Liver (tissue), 3 donors: ENCODE data around the gene ATP2B2.

Experiments used
- CTCF ChIP-seq: fragments of 150-350 bp; IDR thresholded peaks from 2 replicates; pipeline ENCODE4 v1.5.1; 2017; ENCODE audit warnings: improper control_type of control experiment, low read depth, low read length; ENCODE audit not compliant: missing input control
- FOXA1 ChIP-seq: IDR thresholded peaks from 2 replicates; pipeline ENCODE4 v1.6.1; 2016; ENCODE audit warnings: antibody characterized with exemption
- GABPA ChIP-seq, 2 donors: IDR thresholded peaks in 1 of 2; conservative IDR thresholded peaks in 1 of 2; 2 replicates each; pipeline ENCODE4 v1.6.1; 2016; ENCODE audit warnings: antibody characterized with exemption in 2 of 2, mild to moderate bottlenecking in 1 of 2, moderate library complexity in 1 of 2
- JUND ChIP-seq, 2 donors: IDR thresholded peaks; 2 replicates each; pipeline ENCODE4 v1.6.1; 2016; ENCODE audit warnings: antibody characterized with exemption in 2 of 2
- RAD21 ChIP-seq, 2 donors: IDR thresholded peaks; 2 replicates each; pipeline ENCODE4 v1.6.1; 2016; ENCODE audit warnings: antibody characterized with exemption in 2 of 2, mild to moderate bottlenecking in 2 of 2
- REST ChIP-seq: IDR thresholded peaks from 2 replicates; pipeline ENCODE4 v1.6.1; 2016; ENCODE audit warnings: antibody characterized with exemption, mild to moderate bottlenecking
- TAF1 ChIP-seq: conservative IDR thresholded peaks from 2 replicates; pipeline ENCODE4 v1.6.1; 2016; ENCODE audit warnings: antibody characterized with exemption, mild to moderate bottlenecking
- YY1 ChIP-seq: IDR thresholded peaks from 2 replicates; pipeline ENCODE4 v1.6.1; 2016; ENCODE audit warnings: antibody characterized with exemption, mild to moderate bottlenecking
- TF ChIP-seq, protein P1 (sequence below): IDR thresholded peaks from 2 replicates; pipeline ENCODE4 v1.6.1; 2016; ENCODE audit warnings: antibody characterized with exemption
- donor health status: healthy.
- donor health status: healthy.

- TF ChIP-seq CTCF, result no peak
- TF ChIP-seq RAD21 (IDR thresholded peaks at IDR 0.05), result no peak
- TF ChIP-seq, protein P1, sequence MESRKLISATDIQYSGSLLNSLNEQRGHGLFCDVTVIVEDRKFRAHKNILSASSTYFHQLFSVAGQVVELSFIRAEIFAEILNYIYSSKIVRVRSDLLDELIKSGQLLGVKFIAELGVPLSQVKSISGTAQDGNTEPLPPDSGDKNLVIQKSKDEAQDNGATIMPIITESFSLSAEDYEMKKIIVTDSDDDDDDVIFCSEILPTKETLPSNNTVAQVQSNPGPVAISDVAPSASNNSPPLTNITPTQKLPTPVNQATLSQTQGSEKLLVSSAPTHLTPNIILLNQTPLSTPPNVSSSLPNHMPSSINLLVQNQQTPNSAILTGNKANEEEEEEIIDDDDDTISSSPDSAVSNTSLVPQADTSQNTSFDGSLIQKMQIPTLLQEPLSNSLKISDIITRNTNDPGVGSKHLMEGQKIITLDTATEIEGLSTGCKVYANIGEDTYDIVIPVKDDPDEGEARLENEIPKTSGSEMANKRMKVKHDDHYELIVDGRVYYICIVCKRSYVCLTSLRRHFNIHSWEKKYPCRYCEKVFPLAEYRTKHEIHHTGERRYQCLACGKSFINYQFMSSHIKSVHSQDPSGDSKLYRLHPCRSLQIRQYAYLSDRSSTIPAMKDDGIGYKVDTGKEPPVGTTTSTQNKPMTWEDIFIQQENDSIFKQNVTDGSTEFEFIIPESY, result no peak
- TF ChIP-seq TAF1, result no peak
- TF ChIP-seq GABPA (IDR thresholded peaks at IDR 0.05 in 1 of 2, conservative IDR thresholded peaks at IDR 0.05 in 1 of 2), result no peak
- no peak for TF ChIP-seq YY1
- TF ChIP-seq FOXA1, result no peak
- no peak for TF ChIP-seq REST
- TF ChIP-seq JUND (IDR thresholded peaks at IDR 0.05), result no peak
Observed at GRCh38 chr3:10509325-10509724, 3.9 kb upstream of the ATP2B2 start.
